IPS DF 6.9 (cell line): Measurements from ENCODE around the gene TMPRSS11F.

ENCODE experiments used
- DNase-seq: peaks from one replicate; pipeline ENCODE4 v3.0.0-alpha.2; 2013; ENCODE audit warnings: low read depth, low spot score
- H3K27ac ChIP-seq: one replicate; pipeline ENCODE4 v1.5.1; 2013; ENCODE audit warnings: low read length, control low read depth
- H3K27me3 ChIP-seq: 2 replicates; pipeline ENCODE4 v1.6.1; 2013; ENCODE audit warnings: mild to moderate bottlenecking, low read length; ENCODE audit not compliant: control insufficient read depth, insufficient read depth
- H3K36me3 ChIP-seq: 2 replicates; pipeline ENCODE4 v1.6.1; 2013; ENCODE audit warnings: low read length; ENCODE audit not compliant: control insufficient read depth, insufficient read depth
- H3K4me1 ChIP-seq: 2 replicates; pipeline ENCODE4 v1.6.1; 2013; ENCODE audit warnings: low read length; ENCODE audit not compliant: control insufficient read depth, insufficient read depth
- H3K4me3 ChIP-seq: 2 replicates; pipeline ENCODE4 v1.5.1; 2013; ENCODE audit warnings: mild to moderate bottlenecking, low read length
- H3K9me3 ChIP-seq: 2 replicates; pipeline ENCODE4 v1.6.1; 2013; ENCODE audit warnings: low read length, inconsistent platforms; ENCODE audit not compliant: control insufficient read depth, insufficient read depth
- WGBS: extraction: QIAGEN DNeasy Blood & Tissue Kit; methylation state at CpG from one replicate; pipeline ENCODE4 v1.1.7; 2013; ENCODE audit warnings: mixed read lengths, missing lambda C conversion rate; ENCODE audit not compliant: insufficient read length, insufficient coverage; 5-methylcytosine and 5-hydroxymethylcytosine counted together

TMPRSS11F gene

DNA sequence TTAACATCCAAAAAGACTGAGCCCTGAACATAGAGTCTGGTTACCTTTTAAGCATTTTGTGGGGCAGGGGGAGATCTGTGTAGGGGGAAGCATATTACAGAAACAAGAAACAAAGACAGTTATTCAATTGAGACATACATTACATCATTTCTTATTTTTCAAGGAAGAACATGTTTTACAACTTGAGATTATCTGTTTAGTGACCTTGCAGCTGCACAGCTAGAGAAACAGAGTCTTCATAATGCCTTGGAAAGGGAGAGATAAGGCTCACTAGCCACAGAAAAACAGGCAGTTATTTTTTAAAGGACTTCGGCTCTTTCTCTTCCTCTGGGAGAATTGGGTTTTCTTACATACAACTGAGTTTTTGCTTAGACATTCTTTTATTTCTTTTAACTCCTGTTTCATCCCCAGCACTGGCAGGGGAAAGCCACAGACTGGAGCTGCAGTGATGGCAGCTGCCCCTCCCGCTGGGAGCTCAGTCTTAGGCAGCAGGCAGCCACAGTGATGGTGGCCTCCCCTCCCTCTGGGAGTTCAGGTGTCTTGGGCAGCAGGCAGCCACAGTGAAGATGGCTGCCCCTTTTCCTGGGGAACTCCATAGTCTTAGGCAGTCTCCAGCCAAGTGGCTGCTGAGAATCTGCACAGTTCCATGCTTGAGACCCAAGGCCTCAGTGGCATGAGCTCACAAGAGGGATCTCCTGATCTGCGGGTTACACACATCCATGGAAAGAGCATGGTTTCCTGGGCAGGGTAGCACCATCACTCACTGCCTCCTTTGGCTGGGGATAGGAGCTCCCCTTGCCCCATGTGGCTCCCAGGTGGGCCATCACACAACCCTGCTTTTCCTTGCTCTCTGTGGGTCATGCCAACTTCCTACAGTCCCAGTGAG lies 19.4 kb upstream of the TMPRSS11F start:
- DNase-seq: no peak
- WGBS: no CpG with 5 or more reads among the region's 3 CpGs
- no peaks in the 10 kb centered on the region for H3K36me3 ChIP-seq
- H3K27ac ChIP-seq: no peak overlapping the region
- no peaks in the 10 kb centered on the region for H3K27me3 ChIP-seq
- no peaks in the 10 kb centered on the region for H3K4me1 ChIP-seq
- no peaks in the 10 kb centered on the region for H3K9me3 ChIP-seq
- no peak overlapping the region for H3K4me3 ChIP-seq

DNA sequence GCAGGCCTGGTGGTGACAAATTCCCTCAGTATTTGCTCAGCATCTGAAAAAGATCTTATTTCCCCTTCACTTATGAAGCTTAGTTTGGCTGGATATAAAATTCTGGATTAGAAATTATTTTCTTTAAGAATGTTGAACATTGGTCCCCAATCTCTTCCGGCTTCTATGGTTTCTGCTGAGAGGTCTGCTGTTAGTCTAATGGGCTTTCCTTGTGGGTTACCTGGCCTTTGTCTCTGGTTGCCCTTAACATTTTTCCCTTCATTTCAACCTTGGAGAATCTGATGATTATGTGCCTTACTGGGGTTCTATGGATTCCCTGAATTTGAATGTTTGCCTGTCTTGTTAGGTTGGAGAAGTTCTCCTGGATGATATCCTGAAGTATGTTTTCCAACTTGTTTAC lies 17.4 kb upstream of the TMPRSS11F start:
- Histone ChIP-seq H3K4me1 (no peaks in the 10 kb centered on the region), H3K36me3 (no peaks in the 10 kb centered on the region), H3K27ac (no peak overlapping the region), H3K4me3 (no peak overlapping the region), H3K27me3 (no peaks in the 10 kb centered on the region), H3K9me3 (no peaks in the 10 kb centered on the region)
- no peak for DNase-seq
- no CpG with 5 or more reads among the region's 1 CpG for WGBS

DNA sequence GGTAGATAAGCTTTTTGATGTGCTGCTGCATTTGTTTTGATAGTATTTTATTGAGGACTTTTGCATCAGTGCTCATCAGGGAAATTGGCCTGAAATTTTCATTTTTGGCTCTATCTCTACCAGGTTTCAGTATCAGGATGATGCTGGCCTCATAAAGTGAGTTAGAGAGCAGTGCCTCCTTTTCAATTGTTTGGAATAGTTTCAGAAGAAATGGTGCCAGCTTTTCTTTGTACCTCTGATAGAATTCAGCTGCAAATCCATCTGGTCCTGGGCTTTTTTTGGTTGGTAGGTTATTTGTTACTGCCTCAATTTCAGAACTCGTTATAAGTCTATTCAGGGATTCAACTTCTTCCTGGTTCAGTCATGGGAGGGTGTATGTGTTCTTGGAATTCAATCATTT lies 15.6 kb upstream of the TMPRSS11F start:
- DNase-seq: no peak
- Histone ChIP-seq H3K36me3 (no peaks in the 10 kb centered on the region), H3K27ac (no peak overlapping the region), H3K4me3 (no peak overlapping the region), H3K9me3 (no peaks in the 10 kb centered on the region), H3K4me1 (no peaks in the 10 kb centered on the region), H3K27me3 (no peaks in the 10 kb centered on the region)
- no CpG with 5 or more reads among the region's 1 CpG for WGBS

DNA sequence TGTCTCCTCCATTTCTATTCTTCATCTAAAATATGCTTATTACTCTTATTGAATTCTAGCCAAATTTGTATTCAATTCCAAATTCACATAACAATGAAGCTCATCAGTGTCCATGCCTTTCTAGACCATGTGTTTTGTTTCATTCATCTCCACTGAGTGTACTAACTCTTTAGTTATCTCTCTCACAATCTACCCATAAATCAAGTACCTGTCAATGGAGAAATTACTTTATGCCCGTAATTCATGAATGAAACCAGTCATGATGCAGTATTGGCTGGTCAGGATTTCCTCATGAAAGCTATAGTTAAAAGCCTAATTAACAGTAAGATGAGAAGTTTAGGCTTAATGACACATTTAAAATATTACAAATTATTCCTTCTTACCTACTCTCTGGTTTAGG lies 12.2 kb upstream of the TMPRSS11F start:
- no peaks in the 10 kb centered on the region for H3K4me1 ChIP-seq
- no CpG with 5 or more reads among the region's 1 CpG for WGBS

DNA sequence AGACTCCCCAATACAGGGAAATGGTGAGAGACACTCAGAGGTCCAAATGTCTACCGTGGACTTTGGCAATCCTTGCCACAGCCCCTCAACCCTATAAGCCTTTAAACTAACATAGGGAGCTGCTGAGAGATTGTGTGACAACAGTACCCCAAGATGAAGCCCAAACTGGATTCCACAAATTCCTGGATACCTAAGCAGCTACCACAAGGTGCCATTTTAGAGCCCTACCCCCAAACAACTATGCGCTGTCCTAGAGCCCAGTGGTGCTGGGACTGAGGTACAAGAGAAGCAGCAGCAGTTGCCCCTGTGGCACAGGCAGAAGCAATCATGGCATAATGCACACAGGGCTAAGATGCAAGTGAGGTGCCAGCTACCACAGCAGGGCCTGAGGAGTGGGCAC lies 2.7 kb upstream of the TMPRSS11F start:
- Histone ChIP-seq H3K36me3 (no peaks in the 10 kb centered on the region), H3K9me3 (no peaks in the 10 kb centered on the region), H3K4me3 (no peak overlapping the region), H3K27ac (no peak overlapping the region), H3K4me1 (no peaks in the 10 kb centered on the region; the same call in 1 of the 2 replicates), H3K27me3 (no peaks in the 10 kb centered on the region)
- WGBS: no CpG with 5 or more reads among the region's 2 CpGs
- DNase-seq: no peak

More for the DNA sequence above, 12.2 kb upstream of the TMPRSS11F start:
- Histone ChIP-seq H3K36me3 (no peaks in the 10 kb centered on the region), H3K4me3 (no peak overlapping the region), H3K9me3 (no peaks in the 10 kb centered on the region), H3K27ac (no peak overlapping the region), H3K27me3 (no peaks in the 10 kb centered on the region)
- no peak for DNase-seq

DNA sequence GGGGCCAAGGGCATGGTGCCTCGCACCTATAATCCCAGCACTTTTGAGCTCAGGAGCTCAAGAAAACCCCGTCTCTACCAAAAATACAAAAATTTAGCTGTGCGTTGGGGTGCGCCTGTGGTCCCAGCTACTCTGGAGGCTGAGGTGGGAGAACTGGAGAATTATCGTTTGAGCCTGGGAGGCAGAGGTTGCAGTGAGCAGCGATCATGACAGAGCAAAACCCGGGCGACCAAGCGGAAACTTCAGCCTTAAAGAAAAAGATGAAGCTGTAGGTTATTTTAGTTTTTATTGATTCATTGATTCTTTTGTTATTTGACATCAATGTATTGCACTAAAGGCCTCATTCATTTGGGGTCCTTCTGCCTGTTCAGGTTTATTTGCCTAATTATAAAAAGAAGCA lies 5.4 kb downstream of the TMPRSS11F start:
- no CpG with 5 or more reads among the region's 9 CpGs for WGBS
- DNase-seq: no peak
- H3K27ac ChIP-seq: no peak overlapping the region

GRCh38 chr4:68123525-68123924 lies 6.1 kb downstream of the TMPRSS11F start:
- no CpG with 5 or more reads among the region's 2 CpGs for WGBS

More for the DNA sequence above, 5.4 kb downstream of the TMPRSS11F start:
- Histone ChIP-seq H3K27me3 (no peaks in the 10 kb centered on the region), H3K4me1 (no peaks in the 10 kb centered on the region), H3K36me3 (no peaks in the 10 kb centered on the region), H3K4me3 (no peak overlapping the region), H3K9me3 (no peaks in the 10 kb centered on the region)

DNA sequence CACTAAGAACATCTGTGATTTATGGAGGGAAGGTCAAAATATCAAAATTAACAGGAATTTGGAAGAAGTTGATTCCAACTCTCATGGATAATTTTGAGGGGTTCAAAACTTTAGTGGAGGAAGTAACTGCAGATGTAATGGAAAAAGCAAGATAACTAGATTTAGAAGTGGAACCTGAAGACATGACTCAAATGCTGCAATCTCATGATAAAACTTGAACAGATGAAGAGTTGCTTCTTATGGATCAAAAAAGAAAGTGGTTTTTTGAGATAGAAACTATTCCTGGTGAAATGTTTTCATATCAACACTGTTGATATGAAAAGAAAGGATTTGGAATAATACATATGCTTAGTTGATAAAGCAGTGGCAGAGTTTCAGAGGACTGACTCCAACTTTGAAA lies 9.7 kb downstream of the TMPRSS11F start:
- H3K27me3 ChIP-seq: no peaks in the 10 kb centered on the region
- no peak overlapping the region for H3K4me3 ChIP-seq
- no peaks in the 10 kb centered on the region for H3K36me3 ChIP-seq
- no peaks in the 10 kb centered on the region for H3K9me3 ChIP-seq
- no peak for DNase-seq
- no peaks in the 10 kb centered on the region for H3K4me1 ChIP-seq
- no peak overlapping the region for H3K27ac ChIP-seq

More at GRCh38 chr4:68123525-68123924, 6.1 kb downstream of the TMPRSS11F start:
- Histone ChIP-seq H3K36me3 (no peaks in the 10 kb centered on the region), H3K4me3 (no peak overlapping the region), H3K27me3 (no peaks in the 10 kb centered on the region), H3K4me1 (no peaks in the 10 kb centered on the region), H3K27ac (no peak overlapping the region), H3K9me3 (no peaks in the 10 kb centered on the region)
- DNase-seq: peak; percentile 43

DNA sequence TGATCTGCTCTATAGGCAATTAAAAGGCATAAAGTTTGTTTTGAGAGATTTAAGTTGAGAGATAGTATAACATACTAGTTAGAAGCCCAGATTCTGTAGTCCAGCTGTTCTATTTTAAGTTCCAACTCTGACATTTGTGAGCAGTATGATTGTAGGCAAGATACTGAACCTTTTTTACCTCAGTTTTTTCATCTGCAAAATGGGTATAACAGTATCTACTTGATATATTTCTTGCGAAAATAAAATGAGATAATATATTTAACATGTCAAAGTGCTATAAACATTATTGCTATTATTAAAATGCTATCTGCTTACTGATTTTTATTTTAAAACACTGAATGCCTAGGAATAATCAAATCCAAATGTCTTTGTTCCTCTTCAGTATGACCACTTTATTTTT lies 19.2 kb downstream of the TMPRSS11F start:
- no peaks in the 10 kb centered on the region for H3K27me3 ChIP-seq
- no peaks in the 10 kb centered on the region for H3K4me1 ChIP-seq
- H3K4me3 ChIP-seq: no peak overlapping the region
- no peaks in the 10 kb centered on the region for H3K9me3 ChIP-seq
- no peak for DNase-seq
- no peak overlapping the region for H3K27ac ChIP-seq
- H3K36me3 ChIP-seq: no peaks in the 10 kb centered on the region
- no CpG with 5 or more reads among the region's 1 CpG for WGBS

DNA sequence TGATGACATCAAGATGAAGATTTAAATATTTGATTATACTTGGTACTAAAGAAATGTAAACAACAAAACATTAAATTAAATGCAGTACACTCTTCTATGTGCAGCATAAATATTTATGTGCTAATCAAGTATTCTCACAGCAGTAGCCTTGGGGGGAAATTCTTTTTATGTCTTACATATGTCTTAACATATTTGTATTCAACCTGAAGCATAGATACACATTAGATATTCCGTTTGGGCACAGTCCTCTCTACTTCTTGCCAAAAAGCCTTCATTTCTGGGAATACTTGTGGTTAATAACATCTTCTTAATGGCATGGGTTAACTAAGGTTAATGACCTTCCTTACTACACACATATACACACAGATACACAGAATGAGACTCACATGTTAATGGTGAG lies 19.8 kb downstream of the TMPRSS11F start:
- Histone ChIP-seq H3K27ac (no peak overlapping the region), H3K27me3 (no peaks in the 10 kb centered on the region), H3K9me3 (no peaks in the 10 kb centered on the region), H3K4me1 (no peaks in the 10 kb centered on the region), H3K4me3 (no peak overlapping the region), H3K36me3 (no peaks in the 10 kb centered on the region)
- no CpG with 5 or more reads among the region's 1 CpG for WGBS
- no peak for DNase-seq

- WGBS: no CpG with 5 or more reads among the region's 1 CpG
- Histone ChIP-seq H3K27ac (no peak overlapping the region), H3K36me3 (no peaks in the 10 kb centered on the region), H3K4me1 (no peaks in the 10 kb centered on the region), H3K27me3 (no peaks in the 10 kb centered on the region), H3K9me3 (no peaks in the 10 kb centered on the region), H3K4me3 (no peak overlapping the region)
- no peak for DNase-seq
Observed at GRCh38 chr4:68082758-68083157, 46.9 kb downstream of the TMPRSS11F start.
